Uterus (tissue), 2 donors: ENCODE measurements around the gene PDE4D.

Source experiments
- POLR2A ChIP-seq, 2 donors: fragments of 450-650 bp; IDR thresholded peaks; one replicate each; pipeline ENCODE4 v1.6.1; 2016; ENCODE audit warnings: antibody characterized with exemption in 2 of 2, mild to moderate bottlenecking in 1 of 2, moderate library complexity in 1 of 2
- TF ChIP-seq, protein P1 (sequence below), 4 experiments: fragments of 200-600 bp in 2 of 4; fragments of 450-650 bp in 2 of 4; sonication (generic) in 2 of 4; IDR thresholded peaks; one replicate each; pipeline ENCODE4 v1.5.1; 2016 to 2019; ENCODE audit warnings: antibody characterized with exemption in 4 of 4, mild to moderate bottlenecking in 2 of 4, moderate library complexity in 1 of 4

DNA sequence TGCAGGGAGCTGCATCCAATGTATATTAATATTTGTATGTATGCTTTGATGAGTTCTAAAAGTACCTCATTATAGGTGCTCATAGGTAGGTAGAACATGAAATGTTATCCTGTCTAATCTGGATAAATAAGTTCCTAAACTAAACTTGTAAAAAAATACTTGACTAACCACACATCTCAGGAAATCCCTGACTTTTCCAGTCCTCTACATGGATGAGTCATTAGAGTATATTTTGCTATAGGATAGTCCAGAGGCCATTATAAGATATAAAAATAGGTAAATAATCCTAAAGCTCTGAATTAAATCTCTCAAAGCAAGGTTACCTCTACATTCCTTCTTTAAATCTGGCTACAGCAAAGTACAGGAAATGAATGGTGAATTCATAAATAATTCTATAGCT is 906.3 kb downstream of the PDE4D start:
- TF ChIP-seq, protein P1, sequence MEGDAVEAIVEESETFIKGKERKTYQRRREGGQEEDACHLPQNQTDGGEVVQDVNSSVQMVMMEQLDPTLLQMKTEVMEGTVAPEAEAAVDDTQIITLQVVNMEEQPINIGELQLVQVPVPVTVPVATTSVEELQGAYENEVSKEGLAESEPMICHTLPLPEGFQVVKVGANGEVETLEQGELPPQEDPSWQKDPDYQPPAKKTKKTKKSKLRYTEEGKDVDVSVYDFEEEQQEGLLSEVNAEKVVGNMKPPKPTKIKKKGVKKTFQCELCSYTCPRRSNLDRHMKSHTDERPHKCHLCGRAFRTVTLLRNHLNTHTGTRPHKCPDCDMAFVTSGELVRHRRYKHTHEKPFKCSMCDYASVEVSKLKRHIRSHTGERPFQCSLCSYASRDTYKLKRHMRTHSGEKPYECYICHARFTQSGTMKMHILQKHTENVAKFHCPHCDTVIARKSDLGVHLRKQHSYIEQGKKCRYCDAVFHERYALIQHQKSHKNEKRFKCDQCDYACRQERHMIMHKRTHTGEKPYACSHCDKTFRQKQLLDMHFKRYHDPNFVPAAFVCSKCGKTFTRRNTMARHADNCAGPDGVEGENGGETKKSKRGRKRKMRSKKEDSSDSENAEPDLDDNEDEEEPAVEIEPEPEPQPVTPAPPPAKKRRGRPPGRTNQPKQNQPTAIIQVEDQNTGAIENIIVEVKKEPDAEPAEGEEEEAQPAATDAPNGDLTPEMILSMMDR (IDR thresholded peaks at IDR 0.05) = no peak
- TF ChIP-seq POLR2A (IDR thresholded peaks at IDR 0.05) = no peak
